COLO668 (cell line): ENCODE data around the gene SLC13A2.
"Not testable (repeated sequence)": the region's sequence is repeated elsewhere in the genome, so short reads cannot be mapped to it uniquely, and the experiment has no call there.

Experiments used
- DNase-seq: peaks from one replicate; lab custom pipeline; 2025; ENCODE audit not compliant: unreplicated experiment; lab: John Stamatoyannopoulos, UW

Gene SLC13A2

GRCh38 chr17:28473542-28473941 lies at the start of gene SLC13A2:
Gene SLC13A2 (plus strand): TSS chr17:28473644. CDS start chr17:28473713, 69 bp downstream.
- DNase-seq: no peak

- DNase-seq: no peak
Observed at GRCh38 chr17:28425206-28425605, 48.2 kb upstream of the SLC13A2 start.

GRCh38 chr17:28426081-28426519 lies 47.3 kb upstream of the SLC13A2 start:
- peak; percentile 8 for DNase-seq

- peak; percentile 8 for DNase-seq
Observed at GRCh38 chr17:28427371-28427770, 46.1 kb upstream of the SLC13A2 start.

GRCh38 chr17:28427982-28428381 lies 45.5 kb upstream of the SLC13A2 start:
- not testable (repeated sequence) for DNase-seq

- no peak for DNase-seq
Observed at GRCh38 chr17:28433721-28434120, 39.7 kb upstream of the SLC13A2 start.

- DNase-seq: not testable (repeated sequence)
Observed at GRCh38 chr17:28434326-28434725, 39.1 kb upstream of the SLC13A2 start.

GRCh38 chr17:28443901-28444638 lies 29.4 kb upstream of the SLC13A2 start:
- DNase-seq: no peak

GRCh38 chr17:28446716-28447395 lies 26.6 kb upstream of the SLC13A2 start:
- peak; percentile 3 for DNase-seq

- no peak for DNase-seq
Observed at GRCh38 chr17:28447396-28447760, 26.1 kb upstream of the SLC13A2 start.

GRCh38 chr17:28449859-28450258 lies 23.6 kb upstream of the SLC13A2 start:
- DNase-seq: no peak

GRCh38 chr17:28457890-28458289 lies 15.6 kb upstream of the SLC13A2 start:
- no peak for DNase-seq

- DNase-seq: not testable (repeated sequence)
Observed at GRCh38 chr17:28458881-28459280, 14.6 kb upstream of the SLC13A2 start.

- no peak for DNase-seq
Observed at GRCh38 chr17:28460901-28461300, 12.5 kb upstream of the SLC13A2 start.

GRCh38 chr17:28466001-28466400 lies 7.4 kb upstream of the SLC13A2 start:
- no peak for DNase-seq

GRCh38 chr17:28466521-28467048 lies 6.9 kb upstream of the SLC13A2 start:
- no peak for DNase-seq

- no peak for DNase-seq
Observed at GRCh38 chr17:28467456-28468025, 5.9 kb upstream of the SLC13A2 start.

- not testable (repeated sequence) for DNase-seq
Observed at GRCh38 chr17:28468033-28468735, 5.3 kb upstream of the SLC13A2 start.

- DNase-seq: no peak
Observed at GRCh38 chr17:28468781-28469180, 4.7 kb upstream of the SLC13A2 start.

GRCh38 chr17:28469376-28469775 lies 4.1 kb upstream of the SLC13A2 start:
- DNase-seq: no peak

- DNase-seq: no peak
Observed at GRCh38 chr17:28470266-28470913, 3.1 kb upstream of the SLC13A2 start.
